ENCODE data around the gene FAM149A.

Gene FAM149A

GRCh38 chr4:186107947-186108346 lies 3.4 kb downstream of the FAM149A start:
- Histone ChIP-seq H3K79me2 (ENCODE audit: insufficient read depth, low read length) (no peaks in the 10 kb centered on the region), H3K27ac (ENCODE audit: low read depth, low read length) (no peak overlapping the region), H3K36me3 (ENCODE audit: low read length) (no peaks in the 10 kb centered on the region), H2AFZ (ENCODE audit: low read depth, low read length, severe bottlenecking) (no peak overlapping the region), H3K9me3 (ENCODE audit: insufficient read depth, low read length) (no peaks in the 10 kb centered on the region), H3K9ac (ENCODE audit: low read length) (no peak overlapping the region), H3K27me3 (ENCODE audit: low read length) (no peaks in the 10 kb centered on the region), H3K4me2 (ENCODE audit: low read depth, low read length, poor library complexity, severe bottlenecking) (no peak overlapping the region), H3K4me3 (ENCODE audit: insufficient read depth, low read length, poor library complexity, severe bottlenecking) (no peak overlapping the region), H3F3A (ENCODE audit: insufficient read depth) (no peaks in the 10 kb centered on the region), H4K20me1 (ENCODE audit: low read depth, low read length) (no peaks in the 10 kb centered on the region), H3K9me2 (replicated peaks; ENCODE audit: insufficient read depth, low read length) (no peaks in the 10 kb centered on the region)
- TF ChIP-seq CTCF (IDR thresholded peaks at IDR 0.05; ENCODE audit: insufficient read depth, low read length, poor library complexity, severe bottlenecking), result no peak
- no peak for TF ChIP-seq EZH2phosphoT487 (conservative IDR thresholded peaks at IDR 0.05; ENCODE audit: low read length)

DNA sequence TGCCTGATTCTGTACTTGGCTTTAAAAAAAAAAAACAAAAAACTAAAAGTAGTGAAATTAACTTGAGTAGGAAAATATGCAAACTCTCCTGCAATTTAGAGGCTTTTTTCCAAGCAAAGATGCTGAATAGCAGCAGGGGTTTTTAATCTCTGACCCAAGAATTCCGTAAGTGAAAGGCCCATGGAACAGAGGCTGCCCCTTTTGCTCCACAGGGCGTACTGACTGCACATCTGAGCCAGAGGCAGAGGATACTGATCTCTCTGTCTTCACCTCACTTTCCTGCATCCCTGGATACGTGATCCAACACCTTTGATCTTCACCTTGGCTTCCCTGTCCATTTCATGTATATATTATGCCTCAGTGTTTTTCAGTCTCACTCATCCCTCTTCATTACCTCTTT lies 3.9 kb downstream of the FAM149A start:
- H3K9ac ChIP-seq (ENCODE audit: low read length), result no peak overlapping the region
- H3K4me2 ChIP-seq (ENCODE audit: low read depth, low read length, poor library complexity, severe bottlenecking), result no peak overlapping the region
- H3K36me3 ChIP-seq (ENCODE audit: low read length), result no peaks in the 10 kb centered on the region
- no peak overlapping the region for H2AFZ ChIP-seq (ENCODE audit: low read depth, low read length, severe bottlenecking)
- no peaks in the 10 kb centered on the region for H3K9me2 ChIP-seq (replicated peaks; ENCODE audit: insufficient read depth, low read length)
- no peaks in the 10 kb centered on the region for H3K79me2 ChIP-seq (ENCODE audit: insufficient read depth, low read length)
- H3K9me3 ChIP-seq (ENCODE audit: insufficient read depth, low read length), result no peaks in the 10 kb centered on the region
- H3F3A ChIP-seq (ENCODE audit: insufficient read depth), result no peaks in the 10 kb centered on the region
- H3K27me3 ChIP-seq (ENCODE audit: low read length), result no peaks in the 10 kb centered on the region
- no peak for TF ChIP-seq EZH2phosphoT487 (conservative IDR thresholded peaks at IDR 0.05; ENCODE audit: low read length)
- no peak for TF ChIP-seq CTCF (IDR thresholded peaks at IDR 0.05; ENCODE audit: insufficient read depth, low read length, poor library complexity, severe bottlenecking)
- no peak overlapping the region for H3K27ac ChIP-seq (ENCODE audit: low read depth, low read length)
- no peak overlapping the region for H3K4me3 ChIP-seq (ENCODE audit: insufficient read depth, low read length, poor library complexity, severe bottlenecking)
- H4K20me1 ChIP-seq (ENCODE audit: low read depth, low read length), result no peaks in the 10 kb centered on the region

- Histone ChIP-seq H3K9ac (ENCODE audit: low read length) (no peak overlapping the region), H3K4me2 (ENCODE audit: low read depth, low read length, poor library complexity, severe bottlenecking) (no peak overlapping the region), H3K27me3 (ENCODE audit: low read length) (no peaks in the 10 kb centered on the region), H3K9me2 (replicated peaks; ENCODE audit: insufficient read depth, low read length) (no peaks in the 10 kb centered on the region), H3K4me3 (ENCODE audit: insufficient read depth, low read length, poor library complexity, severe bottlenecking) (no peak overlapping the region), H3K79me2 (ENCODE audit: insufficient read depth, low read length) (no peaks in the 10 kb centered on the region), H3K36me3 (ENCODE audit: low read length) (no peaks in the 10 kb centered on the region), H4K20me1 (ENCODE audit: low read depth, low read length) (no peaks in the 10 kb centered on the region), H3K9me3 (ENCODE audit: insufficient read depth, low read length) (no peaks in the 10 kb centered on the region), H2AFZ (ENCODE audit: low read depth, low read length, severe bottlenecking) (no peak overlapping the region), H3K27ac (ENCODE audit: low read depth, low read length) (no peak overlapping the region), H3F3A (ENCODE audit: insufficient read depth) (no peaks in the 10 kb centered on the region)
- TF ChIP-seq EZH2phosphoT487 (conservative IDR thresholded peaks at IDR 0.05; ENCODE audit: low read length), result no peak
- no peak for TF ChIP-seq CTCF (IDR thresholded peaks at IDR 0.05; ENCODE audit: insufficient read depth, low read length, poor library complexity, severe bottlenecking)
Observed at GRCh38 chr4:186109245-186109644, 4.7 kb downstream of the FAM149A start.
